CD4-positive, alpha-beta T cell treated with Interleukin-6 at 100 ng/mL for 8 hours (primary cell): ENCODE data around the gene GABRG3.
"Not testable (repeated sequence)": the region's sequence is repeated elsewhere in the genome, so short reads cannot be mapped to it uniquely, and the experiment has no call there.

ENCODE experiments used
- DNase-seq: peaks from one replicate; pipeline ENCODE4 v3.0.0-alpha.2; 2020; ENCODE audit warnings: mixed read lengths, low spot score

GABRG3 gene

DNA sequence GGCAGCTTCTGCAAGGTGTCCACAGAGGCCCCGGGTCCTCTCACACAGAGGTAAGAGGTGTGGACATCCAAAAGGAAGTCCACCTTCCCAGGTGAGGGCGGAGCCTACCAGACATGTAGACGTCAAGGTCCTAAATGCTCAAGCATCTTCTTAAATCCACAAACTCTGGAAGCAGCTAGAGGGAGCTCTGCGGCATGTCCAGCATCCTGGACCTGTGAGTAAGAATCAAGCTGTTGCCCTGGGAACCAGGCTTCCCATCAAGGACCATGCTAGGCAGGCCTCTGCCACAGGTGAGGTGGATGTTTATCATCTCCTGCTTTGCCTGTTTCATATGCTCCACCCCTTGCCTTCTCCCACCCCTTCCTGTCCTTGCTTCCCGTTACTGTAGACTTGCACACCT lies 368.2 kb downstream of the GABRG3 start:
- DNase-seq = no peak

DNA sequence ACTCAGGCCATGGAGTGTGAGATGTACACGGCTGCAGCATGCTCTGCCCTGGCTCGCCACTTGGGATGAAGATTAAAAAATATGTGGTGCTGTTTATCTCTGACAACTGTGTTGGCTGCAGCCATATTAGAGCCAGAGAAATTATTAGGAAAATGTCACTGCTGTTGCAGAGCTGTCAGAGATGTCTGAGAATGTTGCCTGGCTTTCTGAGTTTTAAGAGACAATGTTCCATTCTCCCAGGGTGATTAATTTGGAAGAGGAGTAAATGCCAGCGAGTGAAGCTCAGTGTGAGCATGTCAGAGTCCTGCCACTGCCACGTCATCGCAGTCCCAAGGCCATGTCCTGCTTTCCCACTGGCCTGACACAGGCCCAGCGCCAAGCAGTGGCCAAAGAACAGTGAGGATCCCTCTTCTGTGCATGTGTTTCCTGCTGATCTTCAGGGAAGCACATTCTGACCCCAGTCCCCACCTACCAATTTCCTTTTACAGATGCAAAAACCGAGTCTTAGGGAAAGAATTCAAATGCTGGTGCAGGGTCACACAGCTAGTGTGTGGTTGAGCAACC lies 370.9 kb downstream of the GABRG3 start:
- DNase-seq = no peak

- DNase-seq = no peak
Observed at GRCh38 chr15:27342991-27343390, 372.0 kb downstream of the GABRG3 start.

DNA sequence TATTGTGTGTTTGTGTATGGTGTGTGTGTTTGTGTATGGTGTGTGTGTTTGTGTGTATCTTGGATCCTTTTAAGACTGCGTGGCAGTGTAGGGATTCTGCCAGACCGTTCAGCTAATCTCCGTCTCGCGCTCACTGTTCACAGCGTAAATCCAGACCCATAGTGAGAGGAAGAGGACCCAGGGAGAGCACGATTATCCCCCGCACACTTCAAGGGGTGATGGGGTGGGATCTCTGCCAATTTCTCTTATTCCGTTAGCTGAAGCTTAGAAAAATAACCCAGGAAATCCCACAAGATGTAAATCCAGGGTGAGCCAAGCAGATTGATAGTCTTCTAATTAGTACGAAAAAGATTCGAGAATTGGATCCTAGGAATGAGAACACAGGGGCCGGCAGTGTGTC lies 381.2 kb downstream of the GABRG3 start:
- no peak for DNase-seq

DNA sequence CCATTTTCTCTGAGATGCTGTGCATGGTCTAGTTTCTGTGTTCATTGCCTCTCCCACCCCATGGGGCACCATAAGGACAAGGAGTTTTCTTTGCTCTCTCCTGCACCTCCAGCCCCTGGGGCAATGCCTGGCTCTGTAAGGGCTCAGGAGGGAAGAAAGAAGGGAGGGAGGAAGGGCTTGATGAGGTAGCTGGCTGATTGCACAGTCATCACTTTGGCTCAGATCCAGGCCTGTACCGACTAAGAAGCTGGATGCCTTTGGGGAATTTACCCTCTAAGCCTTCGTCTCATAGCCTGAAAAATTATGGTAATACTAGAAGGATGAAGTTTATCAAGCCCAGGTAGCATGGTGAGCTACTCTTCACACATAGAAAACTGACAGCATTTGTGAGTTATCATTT lies 382.9 kb downstream of the GABRG3 start:
- DNase-seq = no peak

DNA sequence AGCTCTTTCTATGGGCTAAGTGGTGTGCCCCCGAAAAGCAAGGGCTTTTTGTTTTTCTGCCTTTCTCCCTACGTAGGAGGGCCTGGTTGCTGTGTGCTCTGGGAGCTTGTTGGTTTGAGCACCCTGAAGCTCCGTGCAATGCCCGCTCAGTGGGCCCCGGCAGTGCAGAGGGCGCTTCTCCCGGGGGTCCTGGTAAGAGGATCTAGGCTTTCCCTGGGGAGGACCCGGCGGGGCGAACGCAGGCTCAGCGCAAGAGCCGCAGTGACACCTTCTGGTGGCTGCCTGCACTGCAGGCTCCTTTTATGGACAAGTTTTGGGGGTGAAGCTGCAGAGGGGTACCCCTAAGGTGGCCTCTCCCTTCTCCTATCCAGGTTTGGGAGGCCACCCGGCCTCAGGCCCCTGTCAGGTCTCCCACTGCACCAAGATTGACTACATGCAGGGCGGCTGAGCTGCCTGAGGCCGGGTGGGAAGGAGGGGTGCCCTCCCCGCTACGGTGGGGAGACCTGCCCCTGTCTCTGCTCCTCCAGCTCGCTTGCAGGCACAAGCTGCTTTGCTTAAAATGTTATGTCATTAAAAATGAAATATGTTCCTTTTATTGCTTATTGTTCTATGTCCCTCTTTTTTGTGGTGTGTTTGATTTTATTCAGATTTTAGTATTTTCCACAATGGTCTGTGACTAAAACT lies 387.9 kb downstream of the GABRG3 start:
- DNase-seq = no peak

- no peak for DNase-seq
Observed at GRCh38 chr15:27359586-27359985, 388.6 kb downstream of the GABRG3 start.

GRCh38 chr15:27360316-27360715 lies 389.3 kb downstream of the GABRG3 start:
- DNase-seq = no peak

GRCh38 chr15:27361438-27361837 lies 390.5 kb downstream of the GABRG3 start:
- DNase-seq = no peak

- no peak for DNase-seq
Observed at GRCh38 chr15:27365456-27365855, 394.5 kb downstream of the GABRG3 start.

- DNase-seq = not testable (repeated sequence)
Observed at GRCh38 chr15:27377391-27377790, 406.4 kb downstream of the GABRG3 start.

- no peak for DNase-seq
Observed at GRCh38 chr15:27382361-27383025, 411.5 kb downstream of the GABRG3 start.

DNA sequence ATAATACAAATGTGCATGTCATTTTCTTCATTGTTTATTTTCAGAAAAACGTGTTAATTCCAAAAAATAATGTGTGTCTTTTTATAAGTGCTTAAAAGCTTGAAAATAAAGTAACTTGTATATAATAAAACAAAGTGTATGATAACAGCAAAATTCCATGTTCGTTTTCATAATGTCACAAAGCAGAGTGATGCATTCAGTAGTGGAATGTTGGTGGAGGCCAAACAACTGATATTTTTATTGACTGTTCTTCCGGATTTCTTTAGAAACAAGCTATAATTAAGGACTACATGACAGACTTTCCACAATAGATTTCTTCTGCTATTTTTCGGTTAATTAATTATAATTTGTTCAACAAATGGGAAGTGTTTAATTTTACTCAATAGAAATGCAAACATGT lies 412.7 kb downstream of the GABRG3 start:
- DNase-seq = no peak

DNA sequence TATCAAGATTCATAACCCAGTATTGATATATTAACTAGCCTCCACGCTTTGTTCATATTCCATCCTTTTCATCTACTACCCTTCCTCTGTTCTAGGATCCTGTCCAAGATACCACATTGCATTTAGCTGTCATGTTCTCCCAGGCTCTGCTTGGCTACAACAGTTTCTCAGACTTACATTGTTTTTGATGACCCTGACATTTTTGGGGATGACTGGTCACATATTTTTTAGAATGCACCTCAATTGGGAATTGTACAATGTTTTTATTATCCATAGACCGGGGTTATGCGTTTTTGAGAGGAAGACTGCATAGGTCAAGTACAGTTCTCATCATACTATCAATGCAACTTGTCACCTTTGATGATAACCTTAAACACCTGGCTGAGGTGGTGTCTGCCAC lies 421.2 kb downstream of the GABRG3 start:
- DNase-seq = no peak

DNA sequence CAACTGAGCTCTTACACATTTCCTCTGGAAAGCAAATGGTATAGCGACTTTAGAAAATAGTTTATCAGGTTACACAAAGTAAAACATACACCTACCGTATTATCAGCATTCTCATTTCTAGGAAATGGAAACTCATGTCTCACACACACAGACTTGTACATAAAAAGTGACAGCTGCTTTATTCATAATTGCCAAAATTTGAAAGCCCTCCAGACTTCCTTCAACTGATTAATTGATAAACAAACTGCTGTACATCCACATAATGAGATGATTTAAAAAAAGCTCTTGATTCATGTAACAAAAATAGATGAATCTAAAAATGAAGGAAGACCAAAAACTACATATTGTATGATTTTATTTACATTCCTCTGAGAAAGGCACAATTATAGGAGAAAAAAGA lies 425.5 kb downstream of the GABRG3 start:
- no peak for DNase-seq

DNA sequence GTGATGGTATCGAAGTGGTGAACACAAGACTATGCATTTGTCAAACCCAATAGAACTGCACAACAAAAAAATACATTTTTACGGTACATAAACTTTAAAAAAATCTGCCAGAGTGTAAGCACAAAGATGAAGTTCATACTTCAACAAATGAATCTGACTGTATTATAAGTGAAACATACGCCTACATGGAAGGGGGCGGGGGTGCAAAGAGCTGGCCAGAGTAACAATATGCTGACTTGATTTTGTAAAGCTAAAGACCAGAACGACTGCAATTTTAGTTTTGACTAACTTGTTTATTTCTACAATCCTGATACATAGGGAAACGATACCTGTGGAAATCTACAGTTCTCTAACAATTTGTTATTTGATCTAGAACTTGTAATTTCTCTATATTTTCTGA lies 426.0 kb downstream of the GABRG3 start:
- DNase-seq = no peak

- DNase-seq = no peak
Observed at GRCh38 chr15:27398631-27399161, 427.7 kb downstream of the GABRG3 start.

GRCh38 chr15:27399241-27399640 lies 428.3 kb downstream of the GABRG3 start:
- no peak for DNase-seq

DNA sequence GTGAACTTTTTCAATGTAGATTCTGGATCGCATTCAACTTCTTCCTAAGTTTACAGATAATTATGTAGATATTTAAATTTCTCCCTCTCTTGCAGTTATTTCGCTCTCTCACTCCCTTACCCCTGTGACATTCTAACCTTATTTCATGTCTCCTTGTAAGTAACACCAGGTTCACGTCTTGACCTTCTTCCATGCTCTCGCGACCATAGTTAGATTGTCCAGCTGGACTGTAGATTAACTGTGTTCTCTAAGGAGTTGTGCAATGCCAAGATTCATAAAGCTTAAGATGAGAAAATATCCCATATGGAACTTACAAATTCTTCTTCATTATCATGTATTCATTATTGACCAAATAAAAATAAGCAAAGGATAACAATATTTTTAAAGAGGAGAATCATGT lies 430.5 kb downstream of the GABRG3 start:
- DNase-seq = no peak

- DNase-seq = no peak
Observed at GRCh38 chr15:27408428-27408827, 437.4 kb downstream of the GABRG3 start.

- DNase-seq = no peak
Observed at GRCh38 chr15:27410996-27411605, 440.1 kb downstream of the GABRG3 start.

DNA sequence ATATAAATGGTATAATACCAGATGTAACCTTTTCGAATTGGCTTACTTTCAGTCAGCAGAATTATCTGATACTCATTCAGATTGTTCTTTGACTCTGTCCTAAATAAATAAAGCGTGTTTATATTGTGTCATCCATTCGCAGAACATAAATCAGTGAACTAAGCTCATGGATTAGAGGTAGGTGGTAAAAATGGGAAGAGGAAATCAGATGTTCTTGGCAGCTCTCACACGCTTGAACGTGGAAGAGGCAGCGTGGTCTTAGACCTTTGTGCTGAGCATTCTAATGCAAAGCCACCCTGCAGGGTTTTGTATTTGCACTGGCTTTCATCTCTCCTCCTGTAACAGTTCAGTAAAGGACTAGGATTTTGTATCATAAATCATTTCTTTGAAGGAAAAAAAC lies 441.4 kb downstream of the GABRG3 start:
- DNase-seq = no peak
